BLaER1 (cell line): ENCODE results near the gene TAS2R39.

Experiments
- H3K27ac ChIP-seq: shearing (Covaris generic); formaldehyde crosslinking; 2 replicates; pipeline ENCODE4 v1.8.1; 2022
- H3K27me3 ChIP-seq: shearing (Covaris generic); formaldehyde crosslinking; 2 replicates; pipeline ENCODE4 v1.8.1; 2022
- H3K36me3 ChIP-seq: shearing (Covaris generic); formaldehyde crosslinking; 2 replicates; pipeline ENCODE4 v1.8.1; 2022
- H3K4me1 ChIP-seq: shearing (Covaris generic); formaldehyde crosslinking; 2 replicates; pipeline ENCODE4 v1.8.1; 2022
- H3K4me2 ChIP-seq: shearing (Covaris generic); formaldehyde crosslinking; 2 replicates; pipeline ENCODE4 v1.8.1; 2022
- H3K4me3 ChIP-seq: shearing (Covaris generic); formaldehyde crosslinking; 2 replicates; pipeline ENCODE4 v1.8.1; 2022
- H3K9ac ChIP-seq: shearing (Covaris generic); formaldehyde crosslinking; 2 replicates; pipeline ENCODE4 v1.8.1; 2022
- H3K9me3 ChIP-seq: shearing (Covaris generic); formaldehyde crosslinking; 2 replicates; pipeline ENCODE4 v1.8.1; 2022
- H4K20me1 ChIP-seq: shearing (Covaris generic); formaldehyde crosslinking; 2 replicates; pipeline ENCODE4 v1.8.1; 2022
- Cebpa-rat ChIP-seq: shearing (Covaris generic); IDR thresholded peaks from 2 replicates; pipeline ENCODE4 v1.8.1; 2022

The TAS2R39 gene

DNA sequence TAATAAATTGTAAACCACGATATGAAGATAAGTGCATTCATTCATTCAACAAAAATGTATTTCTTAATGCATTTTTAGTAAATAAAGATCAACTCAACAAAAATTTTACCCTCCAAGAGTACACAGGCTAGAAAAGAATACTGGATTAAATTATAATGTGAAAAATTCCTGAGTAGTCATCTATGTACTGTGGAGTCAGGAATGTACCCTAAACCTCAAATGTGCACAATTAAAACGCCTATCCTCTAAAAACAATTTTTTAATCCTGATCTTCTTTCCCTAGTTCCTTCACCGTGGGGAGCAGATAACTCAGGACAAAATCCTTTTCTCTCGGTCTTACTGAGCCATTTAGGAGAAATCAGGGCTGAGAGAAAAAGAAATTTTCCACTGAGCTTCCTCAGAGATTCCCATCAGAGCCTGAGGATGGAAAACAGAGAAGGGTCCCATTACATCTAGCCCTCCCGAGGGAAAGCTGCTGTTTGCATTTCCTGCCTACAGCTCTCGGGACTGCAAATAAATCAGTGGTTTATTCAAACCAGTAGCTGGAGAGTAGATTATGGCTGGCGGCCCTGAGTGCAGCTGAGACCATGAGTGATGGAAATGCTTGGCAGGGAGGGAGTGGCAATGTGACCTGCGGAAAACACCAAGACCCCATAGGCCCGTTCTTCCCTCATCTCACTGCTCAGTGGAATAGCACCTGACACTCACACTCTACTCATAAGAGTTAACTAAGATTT, 46.0 kb downstream of the TAS2R39 start:
- Histone ChIP-seq H3K4me1 (no peaks in the 10 kb centered on the region), H3K27ac (no peak overlapping the region), H3K9ac (no peak overlapping the region), H4K20me1 (no peaks in the 10 kb centered on the region), H3K9me3 (peaks cover 4% of the 10 kb centered on the region; the same call in 1 of the 2 replicates), H3K36me3 (no peaks in the 10 kb centered on the region), H3K4me3 (no peak overlapping the region), H3K27me3 (no peaks in the 10 kb centered on the region), H3K4me2 (no peak overlapping the region)
- TF ChIP-seq Cebpa-rat: no peak

DNA sequence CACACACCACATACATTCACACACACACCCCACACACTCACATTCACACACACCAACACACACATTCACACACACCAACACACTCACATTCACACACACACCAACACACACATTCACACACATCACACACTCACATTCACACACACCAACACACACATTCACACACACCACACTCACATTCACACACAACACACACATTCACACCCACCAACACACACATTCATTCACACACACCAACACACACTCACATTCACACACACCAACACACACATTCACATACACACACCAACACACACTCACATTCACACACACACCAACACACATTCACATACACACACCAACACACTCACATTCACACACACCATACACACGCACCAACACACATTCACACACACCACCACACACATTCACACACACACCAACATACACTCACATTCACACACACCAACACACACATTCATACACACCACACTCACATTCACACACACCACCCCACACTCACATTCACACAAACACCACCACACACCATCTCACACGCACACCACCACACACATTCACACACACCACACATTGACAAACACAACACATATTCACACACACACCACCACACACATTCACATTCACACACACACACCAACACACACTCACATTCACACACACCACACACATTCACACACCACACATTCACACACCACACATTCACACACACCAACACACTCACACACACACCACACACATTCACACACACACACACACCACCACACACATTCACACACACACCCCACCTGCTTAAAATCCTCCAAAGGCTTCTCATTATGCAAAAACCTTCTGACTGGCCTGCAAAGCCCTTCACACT, 47.6 kb downstream of the TAS2R39 start:
- TF ChIP-seq Cebpa-rat: no peak
- Histone ChIP-seq H3K4me2 (no peak overlapping the region), H3K4me1 (no peaks in the 10 kb centered on the region), H3K4me3 (no peak overlapping the region), H3K36me3 (no peaks in the 10 kb centered on the region), H3K27me3 (no peaks in the 10 kb centered on the region), H3K9ac (no peak overlapping the region), H3K9me3 (peaks cover 4% of the 10 kb centered on the region), H4K20me1 (no peaks in the 10 kb centered on the region), H3K27ac (no peak overlapping the region)
